Epithelial cell of prostate (primary cell): ENCODE results near the gene SETDB1.
A peak's percentile ranks its signal among the peaks of the same experiment; 100 is the strongest.

Experiments used
- DNase-seq: peaks from one replicate; pipeline ENCODE4 v3.0.0-alpha.2; 2011; ENCODE audit warnings: low read depth, low spot score
- H3K27ac ChIP-seq: fragments of 450-650 bp; 2 replicates; pipeline ENCODE4 v1.5.1; 2017; ENCODE audit warnings: mild to moderate bottlenecking

The SETDB1 gene

DNA sequence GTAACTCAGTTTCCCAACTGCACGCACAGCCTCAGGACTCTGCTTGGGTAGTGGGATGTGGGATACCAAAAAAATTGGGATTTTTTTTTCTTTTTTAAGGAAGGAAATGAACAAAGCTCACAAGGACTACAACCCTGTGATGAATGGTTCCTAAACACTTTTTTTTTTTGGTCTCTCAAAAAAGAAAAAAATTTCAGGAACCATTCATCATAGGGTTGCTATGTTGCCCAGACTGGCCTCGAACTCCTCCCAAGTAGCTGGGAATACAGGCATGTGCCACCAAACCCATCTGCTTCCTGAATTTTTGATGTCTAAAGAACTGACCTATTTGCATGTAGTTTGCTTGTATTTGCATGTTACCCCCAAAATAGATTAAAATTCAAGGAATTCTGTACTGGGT is 73.8 kb downstream of the SETDB1 start:
- no peak overlapping the region for H3K27ac ChIP-seq
- no peak for DNase-seq

DNA sequence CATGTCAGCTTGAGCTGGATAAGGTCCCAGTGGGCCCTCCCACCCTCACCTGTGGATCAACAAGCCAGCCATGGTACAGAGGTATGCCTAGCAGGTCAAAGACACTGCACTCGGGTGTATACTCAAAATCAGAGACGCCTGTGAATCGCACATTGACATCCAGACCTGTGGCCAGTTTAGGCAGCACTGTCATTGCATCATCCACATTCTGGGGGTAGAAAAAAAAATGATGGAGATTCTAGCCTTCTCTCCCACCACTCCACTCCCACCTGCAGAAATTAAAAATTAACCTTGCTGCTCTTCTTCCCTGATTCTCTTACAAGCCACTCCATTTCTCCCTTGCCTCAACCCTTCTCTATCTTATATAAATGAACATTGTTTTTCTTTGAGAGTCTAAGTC is 74.2 kb downstream of the SETDB1 start:
- H3K27ac ChIP-seq, result no peak overlapping the region
- no peak for DNase-seq

DNA sequence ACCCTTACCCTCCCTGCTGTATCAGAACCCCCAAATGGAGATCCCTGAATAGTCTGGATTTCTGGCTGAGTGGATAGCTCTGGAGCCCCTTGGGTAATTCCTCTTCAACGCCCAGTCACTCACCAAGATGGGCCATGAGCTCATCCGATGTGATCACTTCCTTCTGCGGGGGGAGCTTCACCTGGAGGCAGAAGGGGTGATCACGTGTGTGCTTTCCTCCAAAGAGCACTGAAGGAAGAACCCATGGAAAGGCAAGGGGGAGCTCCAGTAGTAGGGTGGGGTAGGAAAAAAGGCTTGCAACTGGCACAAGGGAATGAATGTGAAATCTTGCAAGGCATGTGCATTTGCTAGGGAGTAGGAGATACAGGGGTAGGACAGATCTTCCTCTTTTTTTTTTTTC is 75.4 kb downstream of the SETDB1 start:
- no peak for DNase-seq
- H3K27ac ChIP-seq, result no peak overlapping the region

DNA sequence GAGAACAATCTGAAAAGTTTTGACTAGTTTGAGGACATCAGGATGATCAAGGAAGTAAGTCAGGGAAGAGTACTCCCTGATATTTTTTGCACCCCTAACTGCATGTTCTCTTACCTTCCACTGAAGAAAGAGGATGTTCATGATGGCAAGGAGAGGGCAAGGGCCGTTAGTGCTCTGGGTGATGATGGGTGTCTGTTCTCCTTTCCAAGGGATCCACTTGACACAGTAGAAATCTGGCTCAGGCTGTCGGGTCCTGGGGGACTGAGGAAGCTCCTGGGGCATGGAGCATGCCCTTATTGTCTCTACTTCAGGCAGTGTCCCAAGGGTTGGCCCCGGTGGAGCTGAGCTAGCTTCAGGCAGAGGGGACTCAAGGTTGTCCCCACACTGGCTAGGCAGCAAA is 75.9 kb downstream of the SETDB1 start:
- no peak for DNase-seq
- no peak overlapping the region for H3K27ac ChIP-seq

DNA sequence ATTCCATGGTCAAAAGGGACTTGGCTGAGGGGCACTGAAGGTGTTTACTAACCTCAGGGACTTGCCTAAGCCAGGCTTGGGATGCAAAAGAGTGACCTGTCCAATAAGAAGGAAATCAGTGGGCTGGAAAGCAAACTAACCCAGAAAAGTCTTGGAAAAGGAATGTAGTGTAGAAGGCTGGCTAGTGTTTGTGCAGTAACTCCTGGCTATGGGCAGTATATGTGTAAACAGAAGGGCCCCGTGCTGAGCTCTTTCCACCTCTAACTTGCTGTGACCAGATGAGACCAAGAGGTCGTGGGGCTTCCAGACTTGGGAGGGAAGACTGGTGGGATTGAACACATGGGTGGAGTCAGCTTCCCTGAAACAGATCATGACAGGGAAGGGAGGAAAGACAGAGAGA is 76.4 kb downstream of the SETDB1 start:
- no peak overlapping the region for H3K27ac ChIP-seq

DNA sequence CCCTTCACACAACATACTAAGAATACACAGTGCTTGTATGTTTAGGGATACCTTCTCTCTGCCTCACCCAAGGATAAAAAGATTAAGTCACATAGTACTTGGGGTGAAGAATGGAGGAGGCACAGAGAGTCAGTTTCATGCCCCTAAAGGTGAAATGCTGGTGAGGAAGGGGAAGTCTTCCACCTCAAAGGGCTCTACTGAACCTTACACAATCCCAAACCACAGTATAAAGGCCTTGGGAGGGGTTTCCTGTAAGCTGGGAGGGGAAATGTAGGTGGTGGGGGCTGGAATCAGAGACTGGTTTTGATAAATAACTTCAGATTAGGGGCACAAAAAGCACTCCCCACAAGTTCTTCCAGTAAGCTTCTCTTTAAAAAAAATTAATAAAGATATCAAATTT is 77.0 kb downstream of the SETDB1 start:
- DNase-seq, result no peak
- no peak overlapping the region for H3K27ac ChIP-seq

More for the DNA sequence above, 76.4 kb downstream of the SETDB1 start:
- no peak for DNase-seq

DNA sequence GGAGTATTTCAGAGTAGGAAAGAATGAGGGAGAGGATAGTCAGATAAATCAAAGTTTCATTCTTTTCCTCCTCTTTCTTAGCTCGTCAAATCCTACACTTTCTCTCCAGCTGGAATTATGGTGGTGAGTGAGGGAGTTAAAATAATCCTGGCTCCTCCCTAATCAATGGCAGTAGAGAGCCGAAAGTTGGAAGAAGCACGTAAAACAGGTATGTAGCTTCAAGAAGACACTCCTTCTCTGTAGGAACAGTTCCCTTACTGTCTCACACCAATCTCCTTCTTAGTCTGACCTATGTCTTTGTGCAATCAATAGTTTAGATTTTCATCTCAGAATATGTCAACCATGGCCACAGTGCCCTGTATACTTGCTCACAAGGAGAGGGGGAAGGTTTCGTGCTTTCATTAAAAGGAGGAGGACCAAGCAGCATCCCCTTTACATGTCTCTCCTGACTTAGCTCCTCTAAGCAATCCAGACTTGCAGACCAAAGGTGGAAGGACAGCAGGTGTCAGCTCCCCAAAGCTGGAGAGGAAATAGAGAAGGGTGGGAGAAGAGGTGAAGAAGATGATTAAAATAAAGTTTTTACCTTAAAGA is 79.7 kb downstream of the SETDB1 start:
- no peak for DNase-seq

DNA sequence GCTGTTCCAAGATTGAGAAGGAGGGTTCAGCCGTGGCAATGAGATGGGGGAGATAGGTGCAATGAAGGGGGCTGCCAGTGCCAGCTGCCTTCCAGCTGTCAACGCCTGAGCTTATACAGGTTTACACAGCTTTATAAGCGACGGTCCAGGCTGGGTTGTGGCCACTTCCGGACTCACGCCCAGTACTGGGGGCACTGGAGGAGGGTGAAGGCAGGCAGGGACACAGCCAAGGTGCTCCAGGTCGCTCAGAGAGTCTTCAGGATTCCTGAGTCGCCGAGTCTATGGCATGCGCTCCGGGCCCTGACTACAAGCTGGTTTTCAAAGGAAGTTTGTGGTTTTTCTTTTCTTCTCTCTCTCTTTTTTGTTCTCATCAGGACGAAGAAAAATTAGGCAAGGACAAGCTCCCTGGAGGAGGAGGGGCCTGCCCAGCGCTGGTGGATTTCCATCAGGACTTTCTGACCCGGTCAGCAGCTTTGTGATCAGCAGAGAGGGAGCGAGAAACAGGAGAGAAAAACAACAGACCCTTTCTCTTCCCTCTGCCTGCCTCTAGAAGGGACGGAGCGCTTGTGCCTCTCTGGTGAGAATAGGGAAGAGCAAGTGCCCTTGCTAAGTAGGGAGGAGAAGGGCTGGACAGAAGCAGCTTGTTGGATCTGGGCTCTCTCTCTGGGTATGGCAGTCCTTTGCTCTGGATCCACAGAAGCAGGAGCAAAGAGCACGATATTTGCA is 80.3 kb downstream of the SETDB1 start, which contains the start of gene MINDY1:
Gene MINDY1, minus strand, starts transcription at position 576 of the 726 bp plus-strand sequence. CDS start 4,285 bp downstream, outside the sequence.
- DNase-seq, result peak; percentile 29
- H3K27ac ChIP-seq, result peak within 1 kb of the TSS; percentile 87

More for the DNA sequence above, 79.7 kb downstream of the SETDB1 start:
- H3K27ac ChIP-seq, result peak overlapping the region; percentile 87

DNA sequence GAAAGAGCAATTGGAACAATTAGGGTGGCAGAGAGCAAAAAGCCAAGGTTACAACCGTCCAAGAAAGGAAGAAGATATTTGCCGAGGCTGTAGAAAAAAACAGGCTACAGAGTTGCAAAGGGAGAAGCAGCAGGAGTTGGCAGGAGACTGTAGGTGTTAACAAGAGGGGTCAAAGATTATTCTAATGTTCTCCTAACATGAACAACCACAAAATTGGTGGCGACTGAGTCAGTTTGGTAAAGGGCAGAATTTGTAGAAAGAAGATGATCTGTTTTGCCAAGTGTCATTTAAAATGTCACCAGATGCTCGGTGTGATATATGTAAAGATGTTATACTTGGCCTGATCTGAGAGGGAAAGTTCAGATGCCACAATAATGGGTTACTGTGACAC is 81.7 kb downstream of the SETDB1 start:
- peak overlapping the region; percentile 87 for H3K27ac ChIP-seq
- DNase-seq, result no peak

DNA sequence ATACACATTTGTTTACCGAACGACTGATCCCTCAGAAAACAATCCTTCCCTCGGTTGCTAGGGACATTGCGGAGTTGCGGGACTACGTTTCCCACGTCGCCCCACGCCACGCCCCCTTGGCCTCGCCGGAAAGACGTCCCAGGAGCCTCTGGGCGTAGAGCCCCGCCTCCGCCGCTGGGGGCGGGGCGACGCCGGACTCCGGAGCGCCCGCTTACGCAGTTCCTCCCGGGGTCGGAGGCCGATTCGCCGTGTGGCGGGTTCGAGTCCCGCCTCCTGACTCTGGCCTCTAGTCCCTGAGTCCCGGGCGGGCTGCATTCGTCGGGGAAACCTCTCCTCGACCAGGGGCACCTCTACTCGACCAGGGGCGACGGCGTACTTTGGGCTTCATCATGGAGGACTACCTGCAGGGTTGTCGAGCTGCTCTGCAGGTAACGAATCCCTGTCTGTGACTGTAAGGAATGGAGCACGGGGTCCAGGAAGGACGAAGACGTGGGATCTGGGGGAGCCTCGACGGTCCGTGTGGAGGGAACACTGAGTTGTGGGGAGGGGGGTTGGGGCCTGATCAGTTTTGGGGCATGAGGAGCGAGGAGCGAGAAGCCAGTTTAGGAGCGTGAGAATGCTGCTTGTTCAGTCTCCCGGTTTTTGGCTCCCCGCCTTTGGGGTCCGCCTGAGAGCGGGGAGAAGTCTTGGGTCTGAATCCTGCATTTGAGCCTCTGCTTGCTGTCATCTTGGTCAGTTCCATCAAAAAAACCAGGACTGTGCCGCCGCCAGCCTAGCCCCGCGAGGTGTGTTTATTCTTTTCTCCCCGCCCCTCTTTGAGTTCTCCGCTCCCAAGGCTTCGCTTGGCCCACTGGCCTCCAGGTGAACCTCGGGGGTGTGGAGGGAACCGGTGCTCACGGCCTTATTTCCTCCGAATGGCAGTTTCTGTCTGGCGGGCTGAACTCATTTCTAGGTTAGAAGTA is 82.4 kb downstream of the SETDB1 start, which contains the start of gene PRUNE1:
Gene PRUNE1, plus strand, starts transcription at position 206 of the 962 bp plus-strand sequence. Its CDS starts 184 bp downstream, at position 390.
- DNase-seq, result peak; percentile 73
- peak within 1 kb of the TSS; percentile 87 for H3K27ac ChIP-seq

DNA sequence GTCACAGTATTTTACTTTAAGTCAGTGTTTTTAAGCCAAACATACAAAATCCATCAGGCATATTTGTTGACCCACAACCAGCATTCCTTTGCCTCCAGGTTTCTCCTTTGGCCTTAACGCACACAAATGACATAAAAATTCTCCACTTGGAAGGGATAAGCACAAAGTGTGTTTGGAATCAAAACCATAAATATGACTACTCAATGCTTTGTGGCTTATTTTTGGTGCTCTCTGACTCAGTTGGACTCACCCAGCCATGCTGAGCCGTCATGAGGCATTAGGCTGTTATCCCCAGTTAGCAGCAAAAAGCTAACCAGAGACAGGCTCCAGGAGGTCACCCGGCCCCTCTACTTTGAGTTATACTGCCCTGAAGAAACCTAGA is 83.0 kb downstream of the SETDB1 start:
- H3K27ac ChIP-seq, result peak overlapping the region; percentile 87
- DNase-seq, result no peak

DNA sequence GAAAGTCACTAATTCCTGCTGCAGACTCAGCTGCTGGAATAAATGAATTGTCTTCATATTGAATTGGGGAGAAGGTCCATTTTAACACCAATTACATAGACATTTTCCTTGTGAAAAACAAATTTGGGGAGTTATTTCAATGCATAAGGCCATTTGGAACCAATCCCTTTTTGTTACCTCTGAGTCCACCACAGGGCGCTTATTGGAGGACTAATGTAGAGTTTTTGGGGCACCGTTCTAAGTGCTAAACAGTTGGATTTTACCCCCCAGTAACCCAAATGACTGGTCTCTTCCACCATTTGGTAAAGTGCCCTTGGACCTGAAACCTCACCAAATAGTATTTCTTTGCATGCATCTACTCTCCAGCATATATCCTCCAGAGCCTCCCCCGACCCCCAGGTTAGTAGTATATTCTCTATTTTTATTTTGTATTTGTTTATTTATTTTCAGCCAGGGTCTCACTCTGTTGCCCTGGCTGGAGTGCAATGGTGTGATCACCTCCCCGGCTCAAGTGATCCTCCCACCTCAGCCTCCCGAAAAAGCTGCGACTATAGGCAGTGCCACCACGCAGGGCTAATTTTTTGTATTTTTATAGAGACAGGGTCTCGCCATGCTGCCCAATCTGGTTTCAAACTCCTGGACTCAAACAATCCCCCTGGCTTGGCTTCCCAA is 83.6 kb downstream of the SETDB1 start:
- H3K27ac ChIP-seq, result no peak overlapping the region
- no peak for DNase-seq

DNA sequence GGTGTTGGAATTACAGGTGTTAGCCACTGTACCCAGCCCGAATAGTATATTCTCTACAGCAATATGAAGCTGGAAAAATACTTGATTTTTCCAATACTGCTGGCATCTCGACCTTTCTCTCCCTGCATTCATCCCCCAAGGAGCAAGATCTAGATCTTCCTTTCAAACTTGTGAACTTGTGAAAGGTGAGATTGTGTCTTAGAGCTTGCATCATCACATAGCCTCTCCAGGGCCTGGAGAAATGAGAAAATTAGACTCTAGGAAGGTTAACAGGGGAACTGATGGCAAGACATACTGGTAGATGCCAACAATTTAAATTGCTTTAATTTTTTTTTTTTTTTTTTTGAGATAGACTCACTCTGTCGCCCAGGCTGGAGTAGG is 84.2 kb downstream of the SETDB1 start:
- DNase-seq, result no peak

DNA sequence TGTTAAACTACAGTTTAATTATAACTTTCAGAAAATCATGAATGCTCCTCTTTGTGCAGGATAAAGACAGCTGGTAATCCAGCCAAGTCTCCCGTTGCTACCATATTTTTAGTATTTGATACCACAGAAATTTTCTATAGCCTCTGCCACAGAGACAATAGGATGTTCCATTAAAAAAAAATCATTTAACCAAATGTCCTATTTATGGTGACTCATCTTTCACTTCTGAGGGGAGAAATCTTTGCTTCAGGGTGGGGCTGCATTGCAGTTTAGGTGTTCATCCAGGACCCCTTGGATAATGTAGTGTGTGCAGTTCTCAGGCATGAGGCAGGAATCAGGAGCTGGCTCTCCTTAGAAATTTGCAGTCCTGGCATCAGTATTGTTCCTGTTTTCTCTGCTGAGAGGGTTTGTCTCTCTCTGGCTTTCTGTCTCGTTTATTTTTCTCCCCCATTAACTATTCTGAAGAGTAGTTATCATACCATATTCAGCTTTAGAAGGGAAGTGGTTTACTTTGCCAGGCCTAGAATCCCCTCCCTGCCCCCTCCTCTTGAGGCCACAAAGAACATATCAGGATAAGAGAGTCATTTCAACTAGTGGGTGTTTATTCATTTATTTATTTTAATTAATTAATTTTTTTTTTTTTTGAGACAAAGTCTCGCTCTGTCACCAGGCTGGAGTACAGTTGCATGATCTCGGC is 85.1 kb downstream of the SETDB1 start:
- no peak overlapping the region for H3K27ac ChIP-seq
- DNase-seq, result no peak

More for the DNA sequence above, 84.2 kb downstream of the SETDB1 start:
- H3K27ac ChIP-seq, result no peak overlapping the region

DNA sequence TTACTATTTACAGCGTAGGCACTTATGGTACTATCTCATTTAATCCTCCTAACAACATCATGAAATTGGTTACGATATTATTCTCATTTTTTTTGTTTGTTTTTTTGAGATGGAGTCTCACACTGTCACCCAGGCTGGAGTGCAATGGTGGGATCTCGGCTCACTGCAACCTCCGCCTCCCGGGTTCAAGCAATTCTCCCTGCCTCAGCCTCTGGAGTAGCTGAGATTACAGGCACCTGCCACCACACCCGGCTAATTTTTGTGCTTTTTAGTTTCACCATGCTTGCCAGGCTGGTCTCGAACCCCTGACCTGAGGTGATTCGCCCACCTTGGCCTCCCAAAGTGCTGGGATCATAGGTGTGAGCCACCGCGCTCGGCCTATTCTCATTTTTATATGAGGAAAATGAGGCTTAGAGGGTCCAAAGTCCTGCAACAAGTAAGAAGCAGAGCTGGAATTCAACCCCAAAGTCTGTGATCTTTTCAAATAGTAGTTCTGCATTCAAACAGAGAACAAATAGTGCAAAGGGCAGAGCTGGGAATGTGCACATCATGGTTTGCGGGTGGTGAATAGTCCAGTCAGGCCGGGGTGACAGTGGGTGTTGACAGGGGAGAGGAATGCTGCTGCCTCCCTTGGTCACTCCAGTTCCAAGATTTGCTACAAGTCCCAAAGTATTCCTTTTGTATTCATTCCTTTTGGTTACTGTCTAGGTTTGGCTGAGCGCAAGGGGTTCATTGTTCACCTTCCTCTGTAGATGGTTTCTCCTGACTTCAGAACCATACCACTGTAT is 86.7 kb downstream of the SETDB1 start:
- DNase-seq, result no peak
- no peak overlapping the region for H3K27ac ChIP-seq

DNA sequence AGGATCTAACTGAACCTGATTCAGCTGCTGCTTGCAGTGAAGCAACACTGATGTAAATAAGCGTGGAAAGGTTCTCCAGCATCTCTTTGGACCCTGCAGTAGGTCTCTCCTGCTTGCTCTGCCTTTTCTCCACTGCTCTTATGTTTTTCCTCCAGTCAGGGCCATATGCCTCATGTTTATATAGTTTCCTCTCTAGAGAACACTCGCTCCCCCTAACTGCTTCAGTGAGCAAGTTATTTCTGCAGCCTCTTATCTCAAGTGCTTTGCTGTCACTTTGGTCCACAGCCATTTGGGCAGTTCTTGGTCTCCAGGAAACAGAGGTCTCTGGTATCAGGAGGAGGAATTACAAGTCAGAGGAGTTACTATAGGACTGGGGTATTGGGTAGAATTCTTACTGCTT is 87.4 kb downstream of the SETDB1 start:
- DNase-seq, result no peak
- H3K27ac ChIP-seq, result no peak overlapping the region
